Measurements from ENCODE around the gene KRT15. TPM values are rescaled to one million over a fixed set of nuclear protein-coding genes. Genes with fewer than 3 reads are reported as not detected.

The KRT15 gene
- total and polyA plus RNA-seq, 9 of the 15 experiments (the other 6 are each of a cell fraction or from before 2014, with no cell fraction given), result 0.28 to 4.4 (median 0.56) TPM

GRCh38 chr17:41516147-41516829, 2.4 kb downstream of the KRT15 start:
- H3K4me2 ChIP-seq (ENCODE audit: insufficient read depth, low read length), result no peak overlapping the region
- H3K79me2 ChIP-seq (ENCODE audit: control insufficient read depth, insufficient read depth, low read length), result no peaks in the 10 kb centered on the region
- intact Hi-C loops (cut with micrococcal nuclease) (no loop called here), in situ Hi-C loops (cut with MboI) (no loop called here)
- ChIA-PET POLR2A (interaction anchor here (0.6 to 1.5 kb wide), 8 partner anchors 10 to 673 kb away, joined by 3 to 7 read pairs (median 3); no protein-coding TSS in a partner anchor), CTCF (ENCODE audit: low intra/inter-chr PET ratio) (no interaction called here)
- H3K36me3 ChIP-seq (ENCODE audit: control insufficient read depth, insufficient read depth, low read length), result no peaks in the 10 kb centered on the region
- TF ChIP-seq ZNF507 (tag; conservative IDR thresholded peaks at IDR 0.05) (no peak), MEIS2 (IDR thresholded peaks at IDR 0.05; ENCODE audit: partially characterized antibody) (no peak), CREB3 (tag; conservative IDR thresholded peaks at IDR 0.05; ENCODE audit: low read depth) (no peak), SMAD4 (CRISPR knock-in tag; conservative IDR thresholded peaks at IDR 0.05) (no peak), MED1 (CRISPR knock-in tag; IDR thresholded peaks at IDR 0.05; ENCODE audit: borderline replicate concordance) (no peak), ZFP36 (IDR thresholded peaks at IDR 0.05; ENCODE audit: low read depth, low read length, partially characterized antibody) (peak; percentile 92), ZBED1 (IDR thresholded peaks at IDR 0.05) (no peak), ZNF316 (IDR thresholded peaks at IDR 0.05) (no peak)
- no peak overlapping the region for H2AFZ ChIP-seq (ENCODE audit: low read depth, low read length)
- H4K20me1 ChIP-seq (replicated peaks; ENCODE audit: control insufficient read depth, insufficient read depth, low read length), result no peaks in the 10 kb centered on the region
- H3K27me3 ChIP-seq (ENCODE audit: control insufficient read depth in 2 of 2, insufficient read depth in 2 of 2, low read length in 2 of 2), result no peaks in the 10 kb centered on the region
- no peak overlapping the region for H3K27ac ChIP-seq (ENCODE audit: extremely low read depth, low read depth, low read length)
- H3K9me3 ChIP-seq (replicated peaks; ENCODE audit: control insufficient read depth, insufficient read depth, low read depth, low read length), result no peaks in the 10 kb centered on the region
- ATAC-seq, result no peak
- no peak for DNase-seq (ENCODE audit: extremely low read depth in 1 of 4, low spot score in 3 of 4)
- no TSS peak for BruUV-seq (replicated peaks)
- peak overlapping the region in 1 of 2 experiments; percentile 63; a peak in 2 of 4 replicates for H3K9ac ChIP-seq (ENCODE audit: insufficient read depth in 1 of 2, low read depth in 2 of 2, low read length in 2 of 2)
- H3K9me1 ChIP-seq (ENCODE audit: control insufficient read depth, insufficient read depth, low read length), result no peaks in the 10 kb centered on the region
- WGBS (ENCODE audit: insufficient coverage, low coverage, missing lambda C conversion rate), result 62% methylated on average over 14 of the region's 14 CpGs
- FAIRE-seq, result no peak
- peaks cover 43 to 48% of the 10 kb centered on the region in 2 experiments for H3K4me1 ChIP-seq (replicated peaks in 1 of 2; ENCODE audit: control insufficient read depth in 2 of 2, insufficient read depth in 2 of 2, low read length in 2 of 2)
- H3K4me3 ChIP-seq, result no peak overlapping the region
